ENCODE data around the gene SEMA3G. TPM values are rescaled to one million over a fixed set of nuclear protein-coding genes. Genes with fewer than 3 reads are reported as not detected.

The SEMA3G gene
- polyA plus RNA-seq, 4 donors = 0.67 to 30.4 (median 1.7) TPM

DNA sequence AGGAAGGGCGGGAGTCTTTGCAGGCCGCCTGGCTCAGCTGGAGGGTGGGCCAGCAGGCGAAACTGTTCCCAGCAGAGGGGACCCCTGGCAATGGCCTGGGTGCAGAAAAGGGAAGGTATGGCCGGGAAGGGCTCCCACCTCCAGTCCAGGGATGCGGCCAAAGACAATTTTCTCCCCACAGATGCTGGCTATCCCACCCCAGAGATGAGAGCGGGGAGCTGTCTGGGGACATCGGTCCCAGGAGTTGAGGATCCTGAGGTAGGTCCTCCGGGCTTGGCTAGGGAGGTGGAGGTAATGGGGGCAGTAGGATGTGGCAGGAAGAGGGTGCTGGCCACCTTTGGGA, 1.7 kb downstream of the SEMA3G start:
- no peaks in the 10 kb centered on the region for H3K9me3 ChIP-seq (ENCODE audit: control insufficient read depth in 2 of 2, insufficient read depth in 1 of 2, low read depth in 1 of 2, low read length in 1 of 2)
- H3K4me3 ChIP-seq (ENCODE audit: low read depth in 1 of 3, low read length in 3 of 3) = no peak overlapping the region
- DNase-seq (no peak), FAIRE-seq (no peak)
- H3K27ac ChIP-seq (ENCODE audit: low read depth in 1 of 3, low read length in 2 of 3) = no peak overlapping the region
- H3K27me3 ChIP-seq (ENCODE audit: control insufficient read depth in 3 of 3, insufficient read depth in 3 of 3, low read length in 3 of 3) = peaks cover 0 to 2% (median 0%) of the 10 kb centered on the region in 3 donors
- peaks cover 0 to 5% (median 0%) of the 10 kb centered on the region in 3 donors for H3K4me1 ChIP-seq (ENCODE audit: control insufficient read depth in 3 of 3, insufficient read depth in 2 of 3, low read depth in 1 of 3, low read length in 2 of 3)
- no peaks in the 10 kb centered on the region for H3K36me3 ChIP-seq (ENCODE audit: control insufficient read depth in 3 of 3, insufficient read depth in 2 of 3, low read depth in 1 of 3, low read length in 3 of 3)
- 87 to 93% (median 89%) methylated on average over 8 of the region's 8 CpGs for WGBS, 3 donors

GRCh38 chr3:52442409-52443267, 2.3 kb downstream of the SEMA3G start:
- no peaks in the 10 kb centered on the region for H3K9me3 ChIP-seq (ENCODE audit: control insufficient read depth in 2 of 2, insufficient read depth in 1 of 2, low read depth in 1 of 2, low read length in 1 of 2)
- H3K4me3 ChIP-seq (ENCODE audit: low read depth in 1 of 3, low read length in 3 of 3) = no peak overlapping the region
- WGBS, 3 donors = 88 to 94% (median 89%) methylated on average over 15 to 16 of the region's 16 CpGs
- FAIRE-seq (no peak), DNase-seq (no peak)
- H3K27me3 ChIP-seq (ENCODE audit: control insufficient read depth in 3 of 3, insufficient read depth in 3 of 3, low read length in 3 of 3) = peaks cover 0 to 2% (median 0%) of the 10 kb centered on the region in 3 donors
- no peaks in the 10 kb centered on the region for H3K36me3 ChIP-seq (ENCODE audit: control insufficient read depth in 3 of 3, insufficient read depth in 2 of 3, low read depth in 1 of 3, low read length in 3 of 3)
- H3K4me1 ChIP-seq (ENCODE audit: control insufficient read depth in 3 of 3, insufficient read depth in 2 of 3, low read depth in 1 of 3, low read length in 2 of 3) = peaks cover 0 to 5% (median 0%) of the 10 kb centered on the region in 3 donors
- no peak overlapping the region for H3K27ac ChIP-seq (ENCODE audit: low read depth in 1 of 3, low read length in 2 of 3)

- H3K4me1 ChIP-seq (ENCODE audit: control insufficient read depth in 3 of 3, insufficient read depth in 2 of 3, low read depth in 1 of 3, low read length in 2 of 3) = peaks cover 0 to 5% (median 0%) of the 10 kb centered on the region in 3 donors
- DNase-seq = no peak
- peaks cover 0 to 2% (median 0%) of the 10 kb centered on the region in 3 donors for H3K27me3 ChIP-seq (ENCODE audit: control insufficient read depth in 3 of 3, insufficient read depth in 3 of 3, low read length in 3 of 3)
- H3K9me3 ChIP-seq (ENCODE audit: control insufficient read depth in 2 of 2, insufficient read depth in 1 of 2, low read depth in 1 of 2, low read length in 1 of 2) = no peaks in the 10 kb centered on the region
- no peak overlapping the region for H3K4me3 ChIP-seq (ENCODE audit: low read depth in 1 of 3, low read length in 3 of 3)
- no peaks in the 10 kb centered on the region for H3K36me3 ChIP-seq (ENCODE audit: control insufficient read depth in 3 of 3, insufficient read depth in 2 of 3, low read depth in 1 of 3, low read length in 3 of 3)
- 81 to 88% (median 87%) methylated on average over 13 to 18 of the region's 18 CpGs for WGBS, 3 donors
- no peak for FAIRE-seq
- no peak overlapping the region for H3K27ac ChIP-seq (ENCODE audit: low read depth in 1 of 3, low read length in 2 of 3)
Measured at GRCh38 chr3:52441772-52442332, 3.1 kb downstream of the SEMA3G start.

- WGBS, 3 donors = 89 to 96% (median 93%) methylated on average over 21 to 23 of the region's 23 CpGs
- H3K27me3 ChIP-seq (ENCODE audit: control insufficient read depth in 3 of 3, insufficient read depth in 3 of 3, low read length in 3 of 3) = no peaks in the 10 kb centered on the region
- H3K36me3 ChIP-seq (ENCODE audit: control insufficient read depth in 3 of 3, insufficient read depth in 2 of 3, low read depth in 1 of 3, low read length in 3 of 3) = no peaks in the 10 kb centered on the region
- H3K4me1 ChIP-seq (ENCODE audit: control insufficient read depth in 3 of 3, insufficient read depth in 2 of 3, low read depth in 1 of 3, low read length in 2 of 3) = peaks cover 0 to 5% (median 0%) of the 10 kb centered on the region in 3 donors
- no peak for DNase-seq
- FAIRE-seq = no peak
- H3K9me3 ChIP-seq (ENCODE audit: control insufficient read depth in 2 of 2, insufficient read depth in 1 of 2, low read depth in 1 of 2, low read length in 1 of 2) = no peaks in the 10 kb centered on the region
- H3K27ac ChIP-seq (ENCODE audit: low read depth in 1 of 3, low read length in 2 of 3) = no peak overlapping the region
- no peak overlapping the region for H3K4me3 ChIP-seq (ENCODE audit: low read depth in 1 of 3, low read length in 3 of 3)
Measured at GRCh38 chr3:52441091-52441771, 3.7 kb downstream of the SEMA3G start.

DNA sequence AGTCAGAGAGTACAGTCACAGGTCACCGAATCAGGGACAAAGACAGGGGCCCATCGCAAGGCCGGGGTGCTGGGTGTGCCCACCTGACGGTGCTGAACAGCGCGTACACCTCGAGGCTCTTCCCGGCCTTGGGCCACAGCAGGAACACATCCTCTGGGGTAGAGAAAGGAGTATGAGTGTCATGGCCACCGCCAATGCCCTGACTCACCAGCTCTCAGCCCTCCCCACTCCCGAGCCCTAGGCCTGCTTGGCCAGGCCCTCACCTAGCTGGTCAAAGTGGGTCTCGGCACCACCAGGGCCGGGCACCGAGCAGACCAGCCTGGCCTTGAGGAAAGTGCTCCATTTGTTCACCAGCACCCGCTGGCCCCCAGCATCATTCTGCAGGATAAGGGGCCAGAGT, 4.2 kb downstream of the SEMA3G start:
- Histone ChIP-seq H3K27me3 (ENCODE audit: control insufficient read depth in 3 of 3, insufficient read depth in 3 of 3, low read length in 3 of 3) (no peaks in the 10 kb centered on the region), H3K27ac (ENCODE audit: low read depth in 1 of 3, low read length in 2 of 3) (no peak overlapping the region), H3K4me3 (ENCODE audit: low read depth in 1 of 3, low read length in 3 of 3) (no peak overlapping the region), H3K36me3 (ENCODE audit: control insufficient read depth in 3 of 3, insufficient read depth in 2 of 3, low read depth in 1 of 3, low read length in 3 of 3) (no peaks in the 10 kb centered on the region), H3K4me1 (ENCODE audit: control insufficient read depth in 3 of 3, insufficient read depth in 2 of 3, low read depth in 1 of 3, low read length in 2 of 3) (peaks cover 0 to 5% (median 0%) of the 10 kb centered on the region in 3 donors), H3K9me3 (ENCODE audit: control insufficient read depth in 2 of 2, insufficient read depth in 1 of 2, low read depth in 1 of 2, low read length in 1 of 2) (no peaks in the 10 kb centered on the region)
- WGBS, 3 donors = 91 to 94% (median 92%) methylated on average over 14 of the region's 14 CpGs
- no peak for DNase-seq
- FAIRE-seq = no peak

DNA sequence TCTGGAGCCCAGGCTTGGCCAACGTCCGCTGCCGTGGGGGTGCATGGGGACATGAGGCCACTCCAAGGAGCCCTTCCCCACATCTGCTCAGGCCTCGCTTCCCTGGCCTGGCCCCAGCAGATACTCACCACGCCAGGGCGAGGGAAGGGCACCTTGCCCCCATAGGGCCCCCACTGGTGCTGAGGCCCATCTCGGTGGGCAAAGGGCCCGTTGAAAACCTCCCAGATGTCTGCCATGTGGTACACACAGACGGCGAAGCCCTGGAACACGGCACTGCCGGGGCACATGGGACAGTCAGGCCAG, 4.7 kb downstream of the SEMA3G start:
- no peaks in the 10 kb centered on the region for H3K27me3 ChIP-seq (ENCODE audit: control insufficient read depth in 3 of 3, insufficient read depth in 3 of 3, low read length in 3 of 3)
- FAIRE-seq (no peak), DNase-seq (no peak)
- H3K4me3 ChIP-seq (ENCODE audit: low read depth in 1 of 3, low read length in 3 of 3) = no peak overlapping the region
- H3K9me3 ChIP-seq (ENCODE audit: control insufficient read depth in 2 of 2, insufficient read depth in 1 of 2, low read depth in 1 of 2, low read length in 1 of 2) = no peaks in the 10 kb centered on the region
- H3K4me1 ChIP-seq (ENCODE audit: control insufficient read depth in 3 of 3, insufficient read depth in 2 of 3, low read depth in 1 of 3, low read length in 2 of 3) = peaks cover 0 to 3% (median 0%) of the 10 kb centered on the region in 3 donors
- H3K27ac ChIP-seq (ENCODE audit: low read depth in 1 of 3, low read length in 2 of 3) = no peak overlapping the region
- H3K36me3 ChIP-seq (ENCODE audit: control insufficient read depth in 3 of 3, insufficient read depth in 2 of 3, low read depth in 1 of 3, low read length in 3 of 3) = no peaks in the 10 kb centered on the region
- 90% methylated on average over 11 to 12 of the region's 12 CpGs for whole genome bisulfite sequencing, 3 donors

GRCh38 chr3:52439426-52440248, 5.3 kb downstream of the SEMA3G start:
- DNase-seq = no peak

More at GRCh38 chr3:52439426-52440248, 5.3 kb downstream of the SEMA3G start:
- no peak overlapping the region for H3K4me3 ChIP-seq (ENCODE audit: low read depth in 1 of 3, low read length in 3 of 3)
- no peaks in the 10 kb centered on the region for H3K9me3 ChIP-seq (ENCODE audit: control insufficient read depth in 2 of 2, insufficient read depth in 1 of 2, low read depth in 1 of 2, low read length in 1 of 2)
- H3K36me3 ChIP-seq (ENCODE audit: control insufficient read depth in 3 of 3, insufficient read depth in 2 of 3, low read depth in 1 of 3, low read length in 3 of 3) = no peaks in the 10 kb centered on the region
- no peak overlapping the region for H3K27ac ChIP-seq (ENCODE audit: low read depth in 1 of 3, low read length in 2 of 3)
- WGBS, 3 donors = 89 to 93% (median 89%) methylated on average over 16 of the region's 16 CpGs
- FAIRE-seq = no peak
- H3K4me1 ChIP-seq (ENCODE audit: control insufficient read depth in 3 of 3, insufficient read depth in 2 of 3, low read depth in 1 of 3, low read length in 2 of 3) = no peaks in the 10 kb centered on the region
- H3K27me3 ChIP-seq (ENCODE audit: control insufficient read depth in 3 of 3, insufficient read depth in 3 of 3, low read length in 3 of 3) = no peaks in the 10 kb centered on the region
